Right renal pelvis (tissue), 4 donors: ENCODE results near the gene XK. TPM values are rescaled to one million over a fixed set of nuclear protein-coding genes. Genes with fewer than 3 reads are reported as not detected.
"Not testable (repeated sequence)": the region's sequence is repeated elsewhere in the genome, so short reads cannot be mapped to it uniquely, and the experiment has no call there.

Experiments
- DNase-seq, 4 donors: peaks; one replicate each; pipeline ENCODE4 v3.0.0-alpha.2; 2013; ENCODE audit warnings: low read depth in 4 of 4, low spot score in 3 of 4, missing footprints in 1 of 4
- polyA plus RNA-seq, 4 donors: library from polyadenylated mRNA; unstranded; fragments of 120-200 nt; gene quantifications; one replicate each; pipeline ENCODE4 v1.2.1, GENCODE V29; 2013; ENCODE audit not compliant: insufficient read length in 4 of 4

XK gene, protein sequence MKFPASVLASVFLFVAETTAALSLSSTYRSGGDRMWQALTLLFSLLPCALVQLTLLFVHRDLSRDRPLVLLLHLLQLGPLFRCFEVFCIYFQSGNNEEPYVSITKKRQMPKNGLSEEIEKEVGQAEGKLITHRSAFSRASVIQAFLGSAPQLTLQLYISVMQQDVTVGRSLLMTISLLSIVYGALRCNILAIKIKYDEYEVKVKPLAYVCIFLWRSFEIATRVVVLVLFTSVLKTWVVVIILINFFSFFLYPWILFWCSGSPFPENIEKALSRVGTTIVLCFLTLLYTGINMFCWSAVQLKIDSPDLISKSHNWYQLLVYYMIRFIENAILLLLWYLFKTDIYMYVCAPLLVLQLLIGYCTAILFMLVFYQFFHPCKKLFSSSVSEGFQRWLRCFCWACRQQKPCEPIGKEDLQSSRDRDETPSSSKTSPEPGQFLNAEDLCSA
- 1 to 10 TPM; 1.2 to 1.6 (median 1.3) TPM for polyA plus RNA-seq

DNA sequence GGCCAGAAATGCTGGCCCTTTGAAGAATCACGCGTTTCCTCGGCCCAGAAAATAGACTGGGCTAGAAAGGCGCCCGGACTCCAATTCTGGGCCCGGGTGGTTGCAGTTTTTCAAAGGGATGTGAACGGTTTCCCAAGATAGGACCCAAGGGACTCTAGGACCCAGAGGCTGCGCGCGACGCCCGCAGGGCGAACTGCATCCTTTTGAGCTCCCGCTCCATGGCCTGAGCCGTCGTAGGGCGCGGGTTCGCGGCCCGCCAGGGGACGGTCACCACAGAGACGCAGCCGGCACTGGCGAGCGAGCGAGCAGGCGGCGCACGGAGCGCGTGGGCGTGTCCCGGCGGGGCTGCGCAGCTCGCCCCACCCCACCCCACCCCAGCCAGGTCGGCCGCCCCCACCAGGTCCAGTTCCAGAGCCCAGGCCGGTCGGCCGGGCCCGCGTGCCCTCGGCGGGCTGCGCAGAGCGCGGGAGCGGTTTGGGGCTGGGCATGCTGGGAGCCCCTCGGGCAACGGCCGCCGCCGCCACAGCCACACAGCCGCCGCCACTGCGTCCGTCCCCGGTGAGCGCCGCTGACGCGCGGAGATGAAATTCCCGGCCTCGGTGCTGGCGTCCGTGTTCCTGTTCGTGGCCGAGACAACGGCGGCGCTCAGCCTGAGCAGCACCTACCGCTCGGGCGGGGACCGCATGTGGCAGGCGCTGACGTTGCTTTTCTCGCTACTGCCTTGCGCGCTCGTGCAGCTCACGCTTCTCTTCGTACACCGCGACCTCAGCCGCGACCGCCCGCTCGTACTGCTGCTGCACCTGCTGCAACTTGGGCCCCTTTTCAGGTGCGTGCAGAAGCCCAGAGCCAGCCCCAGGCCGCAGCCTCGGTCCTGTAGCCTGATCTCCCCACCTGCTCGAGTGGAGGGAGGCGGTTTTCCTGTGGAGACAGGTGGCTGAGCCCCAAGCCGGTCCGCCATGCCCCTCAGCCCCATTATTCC is at the start of gene XK:
Gene XK (plus strand): TSS at position 411 of the 979 bp plus-strand sequence. CDS start 171 bp downstream, at position 582.
- DNase-seq: no peak

DNA sequence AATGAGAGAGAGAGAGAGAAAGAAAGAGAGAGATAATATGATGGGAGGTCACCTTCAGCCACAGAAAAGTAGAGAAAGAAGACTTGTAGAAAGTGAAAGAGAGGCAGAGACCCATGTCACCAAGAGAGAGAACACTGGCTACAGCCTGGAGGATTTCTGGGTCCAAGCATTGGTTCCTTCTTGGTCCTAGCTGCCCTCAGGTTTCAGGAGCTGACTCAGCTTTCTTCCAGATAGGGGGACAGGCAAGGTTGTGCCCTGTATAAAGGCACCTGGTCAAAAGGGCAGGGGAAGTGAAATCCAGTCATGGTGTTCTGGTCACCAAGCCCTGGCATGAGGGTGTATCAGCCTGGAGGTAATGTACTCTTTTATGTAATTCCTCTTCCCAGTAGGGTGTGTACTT is 47.5 kb upstream of the XK start:
- no peak for DNase-seq

DNA sequence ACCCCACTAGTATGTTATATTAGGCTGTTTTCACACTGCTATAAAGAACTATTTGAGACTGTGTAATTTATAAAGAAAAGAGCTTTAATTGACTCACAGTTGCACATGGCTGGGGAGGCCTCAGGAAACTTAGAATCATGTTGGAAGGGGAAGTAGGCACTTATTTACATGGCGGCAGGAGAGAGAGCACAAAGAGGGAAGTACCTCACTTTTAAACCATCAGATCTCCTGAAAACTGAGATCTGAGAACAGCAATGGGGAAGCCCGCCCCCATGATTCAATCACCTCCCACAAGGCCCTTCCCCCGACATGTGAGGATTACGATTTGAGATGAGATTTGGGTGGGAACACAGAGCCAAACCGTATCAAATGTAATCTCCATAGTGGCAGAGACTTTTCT is 45.4 kb upstream of the XK start:
- no peak for DNase-seq

DNA sequence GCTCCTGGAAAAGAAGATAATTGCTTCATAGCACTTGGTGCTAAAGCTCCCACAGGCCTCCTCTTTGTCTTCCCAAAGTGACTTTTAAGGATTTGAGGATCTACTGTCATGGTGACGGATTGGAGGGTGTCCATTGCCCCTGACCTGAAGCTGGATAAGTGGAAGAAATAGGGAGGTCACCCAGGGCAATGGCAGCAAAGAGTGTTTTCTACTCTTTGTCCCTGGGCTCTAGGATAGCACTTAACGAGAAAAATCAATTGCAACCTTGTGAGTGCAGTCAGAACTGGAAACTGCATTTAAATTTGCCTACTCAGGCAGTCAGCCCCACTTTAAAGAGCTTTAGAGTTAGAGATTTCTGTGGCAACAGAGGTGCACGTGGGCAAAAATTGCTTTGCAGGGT is 43.7 kb upstream of the XK start:
- DNase-seq: no peak

DNA sequence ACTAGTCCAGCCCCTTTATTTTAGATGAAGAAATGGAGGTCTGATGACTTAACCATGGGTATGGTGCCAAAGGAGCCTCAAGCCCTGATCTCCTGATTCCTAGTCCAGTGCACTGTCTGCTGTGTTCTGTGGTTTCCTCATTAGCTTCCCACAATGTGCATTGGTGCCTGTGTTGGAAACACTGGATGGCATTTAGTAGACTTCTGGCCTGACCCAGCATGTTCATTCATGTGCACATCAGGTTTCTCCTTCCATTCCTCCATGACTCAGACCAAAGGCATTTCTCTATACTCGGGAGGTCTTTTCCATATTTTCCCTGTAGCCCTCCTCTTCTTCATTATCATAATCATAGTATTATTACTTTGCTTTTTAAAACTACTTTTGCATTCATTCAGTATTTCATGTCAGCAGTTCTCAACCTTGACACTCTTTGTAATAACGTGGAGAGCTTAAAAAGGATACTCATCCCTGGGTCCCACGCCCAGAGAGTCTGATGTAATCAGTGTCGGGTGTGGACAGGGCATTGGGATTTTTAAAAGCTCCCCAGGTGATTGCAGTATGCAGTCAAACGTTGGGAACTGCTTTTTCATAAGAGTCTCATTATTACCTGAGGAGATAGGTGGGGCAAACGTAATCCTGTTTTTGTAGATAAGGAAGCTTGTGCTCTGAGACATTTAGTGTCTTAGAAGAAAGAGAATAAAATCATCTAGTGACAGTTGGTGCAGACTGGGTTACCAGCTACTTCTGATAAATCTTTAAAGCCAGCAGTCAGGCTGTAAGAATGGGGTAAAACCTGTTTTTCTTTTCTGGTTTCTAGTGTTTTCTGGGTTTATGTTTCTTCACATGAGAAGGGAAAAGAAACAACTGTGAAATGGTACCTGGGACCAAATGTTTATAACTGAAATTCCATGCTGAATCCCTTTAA is 40.9 kb upstream of the XK start:
- no peak for DNase-seq

DNA sequence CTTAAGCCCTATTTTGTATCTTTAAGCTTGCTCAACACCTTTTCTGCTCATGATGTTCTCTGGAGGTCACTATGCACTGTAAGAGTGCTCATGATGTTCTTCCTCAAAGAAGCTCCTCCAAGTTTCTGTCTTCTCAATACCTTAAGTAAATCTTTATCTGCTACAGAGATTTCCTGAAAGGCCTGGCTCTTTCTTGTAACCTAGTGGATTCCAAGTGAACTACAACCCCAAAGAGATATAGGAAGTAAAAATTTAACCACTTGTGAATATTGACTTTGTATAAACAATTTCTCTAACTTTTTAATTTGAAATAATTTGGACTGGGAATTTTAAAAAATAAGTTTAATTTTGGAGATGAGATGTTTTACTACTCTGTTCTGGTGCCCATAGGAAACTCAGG is 39.3 kb upstream of the XK start:
- no peak for DNase-seq

DNA sequence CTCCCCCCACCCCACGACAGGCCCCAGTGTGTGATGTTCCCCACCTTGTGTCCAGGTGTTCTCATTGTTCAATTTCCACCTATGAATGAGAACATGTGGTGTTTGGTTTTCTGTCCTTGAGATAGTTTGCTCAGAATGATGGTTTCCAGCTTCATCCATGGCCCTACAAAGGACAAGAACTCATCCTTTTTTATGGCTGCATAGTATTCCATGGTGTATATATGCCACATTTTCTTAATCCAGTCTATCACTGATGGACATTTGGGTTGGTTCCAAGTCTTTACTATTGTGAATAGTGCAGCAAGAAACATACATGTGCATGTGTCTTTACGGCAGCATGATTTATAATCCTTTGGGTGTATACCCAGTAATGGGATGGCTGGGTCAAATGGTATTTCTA is 34.7 kb upstream of the XK start:
- not testable (repeated sequence) for DNase-seq

DNA sequence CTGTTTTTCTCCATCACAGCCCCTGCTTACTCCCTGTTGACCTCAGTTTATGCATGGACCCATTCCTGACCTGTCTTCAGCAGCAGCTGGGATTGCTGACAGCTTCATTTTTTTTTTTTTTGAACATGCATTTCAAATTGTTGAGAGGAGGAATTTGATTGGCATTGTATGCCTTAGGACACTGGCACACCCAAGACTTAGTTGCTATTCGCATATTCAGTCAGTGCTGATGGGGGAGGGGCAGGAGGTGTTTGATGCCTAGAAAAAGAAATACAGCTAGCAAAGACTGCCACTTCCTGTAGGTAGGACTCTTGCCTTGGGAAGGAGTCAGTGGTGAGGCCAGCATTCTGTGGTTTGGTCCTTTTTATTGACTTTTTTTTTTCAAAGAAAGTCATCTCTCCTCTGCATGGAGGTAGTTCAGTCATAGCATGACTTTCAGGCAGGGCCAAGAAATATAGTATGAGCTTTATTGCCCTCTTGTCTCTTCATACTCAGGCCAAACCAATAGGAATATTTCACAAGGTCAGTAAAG is 33.6 kb upstream of the XK start:
- no peak for DNase-seq

DNA sequence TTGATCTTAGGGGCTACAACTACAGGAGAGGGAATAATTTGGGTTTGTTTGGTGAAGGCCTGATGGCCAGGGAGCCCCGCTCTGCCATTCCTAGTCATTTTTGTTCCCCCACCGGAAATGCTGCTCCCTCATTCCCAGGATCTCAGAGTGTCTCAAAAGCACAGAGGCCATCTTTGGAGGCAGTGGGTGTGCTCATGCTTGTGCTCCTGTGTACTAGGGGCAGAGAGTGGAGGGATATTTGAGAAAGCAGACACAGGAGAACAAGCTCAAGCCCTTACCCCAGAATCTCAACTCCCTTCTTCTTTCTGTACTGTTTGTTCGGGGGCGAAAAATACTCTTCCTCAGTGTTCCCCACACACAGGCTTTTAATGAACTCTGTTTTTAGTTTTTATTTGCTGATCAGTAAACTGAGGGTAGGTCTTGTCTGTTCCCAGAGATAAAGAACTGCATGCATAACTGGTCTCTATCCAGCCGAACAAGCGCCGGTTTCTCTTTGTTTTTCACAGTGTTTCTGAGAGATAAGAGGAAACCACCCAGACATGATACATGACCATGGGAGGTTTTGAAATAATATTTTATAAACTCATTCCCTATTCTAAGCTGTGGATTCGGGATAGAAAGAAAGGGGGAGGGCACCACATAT is 32.9 kb upstream of the XK start:
- DNase-seq: no peak

DNA sequence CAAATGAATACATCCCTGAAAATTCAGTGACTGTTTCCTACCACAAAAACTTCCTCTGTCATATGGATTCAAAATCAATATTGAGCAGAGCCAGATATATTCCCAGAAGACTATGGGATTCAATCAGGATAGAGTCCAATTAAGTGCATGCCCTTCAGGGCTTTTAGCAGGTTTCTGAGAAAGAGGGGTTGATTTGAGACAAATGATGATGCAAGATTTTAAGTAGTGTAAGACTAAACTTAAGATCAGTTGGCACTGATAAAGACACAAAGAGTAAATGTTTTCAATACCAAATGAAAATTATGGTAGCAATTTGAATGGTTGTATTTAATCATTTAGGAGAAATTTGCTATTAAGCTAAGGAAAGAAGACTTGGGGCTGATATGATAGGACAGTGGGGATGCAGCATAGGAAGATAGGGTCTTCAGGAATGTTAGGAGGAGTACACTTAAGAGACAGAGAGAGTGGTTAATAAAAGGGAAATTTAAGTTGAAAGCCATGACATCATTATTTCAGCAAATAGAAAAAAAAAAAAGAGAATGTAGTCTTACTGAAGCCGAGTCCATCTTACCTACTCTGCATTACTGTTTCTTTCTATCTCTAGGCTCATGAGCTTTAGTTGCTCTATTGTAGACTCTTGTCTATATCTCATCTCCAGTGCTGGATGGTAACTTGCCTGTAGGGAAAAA is 32.0 kb upstream of the XK start:
- DNase-seq: no peak

DNA sequence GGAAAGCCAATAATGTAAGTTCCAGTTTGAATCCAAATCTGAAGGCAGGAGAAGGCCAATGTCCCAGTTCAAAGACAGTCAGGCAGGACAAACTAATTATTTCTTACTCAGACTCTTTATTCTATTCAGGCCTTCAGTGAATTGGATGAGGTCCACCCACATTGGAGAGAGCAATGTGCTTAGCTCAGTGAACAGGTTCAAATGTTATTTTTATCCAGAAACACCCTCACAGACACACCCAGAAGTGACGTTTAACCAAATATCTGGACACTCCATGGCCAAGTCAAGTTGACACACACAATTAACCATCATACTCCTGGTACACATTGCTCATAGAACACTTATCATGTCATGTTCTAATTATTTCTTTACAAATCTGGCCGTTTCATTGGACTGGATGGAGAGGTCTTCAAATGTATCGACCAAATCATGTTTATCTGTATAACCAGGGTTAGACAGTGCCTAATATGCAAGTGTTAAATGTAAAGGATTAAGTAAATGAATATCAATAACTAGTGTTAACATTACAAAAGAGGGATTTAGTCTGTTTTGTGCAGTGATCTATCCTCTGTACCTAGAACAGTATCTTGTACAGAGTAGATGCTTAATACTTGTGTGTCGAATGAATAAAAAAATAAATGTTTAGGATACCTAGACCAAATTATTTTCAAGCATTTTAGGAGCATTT is 27.1 kb upstream of the XK start:
- no peak for DNase-seq

DNA sequence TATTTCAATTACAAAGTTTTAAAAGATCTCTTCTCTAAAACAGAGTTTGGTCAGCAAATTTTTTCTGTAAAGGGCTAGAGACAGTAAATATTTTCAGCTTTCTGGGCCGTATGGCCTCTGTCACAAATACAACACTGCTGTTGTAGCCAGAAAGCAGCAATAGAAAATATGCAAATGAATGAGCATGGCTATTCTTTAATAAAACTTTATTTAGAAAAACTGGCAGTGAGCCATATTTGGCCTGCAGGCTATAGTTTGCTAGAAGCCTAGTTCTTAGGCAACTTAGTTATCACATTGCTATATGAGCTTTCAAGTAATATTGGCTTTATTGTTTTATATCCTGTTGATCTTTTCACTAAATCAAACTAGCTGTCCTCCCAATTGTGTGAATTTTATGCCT is 26.5 kb upstream of the XK start:
- DNase-seq: no peak

DNA sequence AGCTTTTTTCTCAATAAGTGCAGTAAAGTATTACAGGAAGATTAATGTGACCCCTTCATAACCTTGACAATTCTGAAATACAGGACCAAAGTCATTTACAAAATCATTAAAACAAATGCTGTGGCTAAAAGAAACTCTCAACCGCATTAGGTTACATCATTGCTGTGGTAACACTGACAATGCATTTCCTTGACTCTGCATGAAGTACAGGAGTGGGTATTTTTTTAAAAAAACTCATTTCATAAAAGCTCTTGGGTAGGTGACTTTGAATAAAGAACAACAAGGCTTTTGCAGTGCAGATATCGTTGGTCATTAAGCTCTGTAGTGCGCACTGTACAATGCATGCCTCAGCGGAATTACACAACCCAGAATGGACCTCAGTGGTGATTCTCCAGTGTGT is 23.4 kb upstream of the XK start:
- DNase-seq: no peak

DNA sequence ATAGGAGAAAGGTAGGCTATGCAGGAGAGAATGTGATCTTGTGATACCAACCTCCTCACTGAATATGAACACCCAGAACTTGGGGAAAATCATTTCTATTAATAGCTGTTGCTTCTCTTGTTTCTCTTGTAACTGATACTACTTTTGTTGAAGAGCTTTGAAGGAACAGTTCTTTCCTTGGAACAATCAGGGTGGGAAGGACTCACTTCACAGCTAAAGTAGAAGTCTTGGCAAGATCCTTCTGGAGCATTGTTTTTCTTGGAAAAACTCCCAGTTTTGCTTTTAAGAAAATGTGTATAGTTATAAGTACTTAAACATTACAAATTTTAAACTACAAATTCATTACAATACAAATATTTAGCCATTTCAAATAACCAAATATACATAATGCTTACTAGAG is 19.1 kb upstream of the XK start:
- no peak for DNase-seq

DNA sequence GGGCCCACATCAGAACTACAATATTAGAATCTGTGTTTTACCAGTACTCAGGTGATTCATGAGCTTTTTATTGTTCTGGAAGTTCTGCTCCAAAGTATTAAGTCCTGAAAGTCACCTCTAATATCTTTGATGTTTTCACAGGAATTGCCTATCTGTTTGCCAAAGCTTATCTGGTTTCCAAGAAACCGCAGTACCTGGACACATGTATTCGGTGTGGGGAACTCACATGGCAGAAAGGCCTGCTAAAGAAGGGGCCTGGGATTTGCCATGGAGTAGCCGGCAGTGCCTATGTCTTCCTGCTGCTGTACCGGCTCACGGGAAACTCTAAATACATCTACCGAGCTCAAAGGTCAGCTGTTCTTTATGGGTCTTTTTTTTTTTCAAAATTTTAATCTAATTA is 18.4 kb upstream of the XK start:
- no peak for DNase-seq

DNA sequence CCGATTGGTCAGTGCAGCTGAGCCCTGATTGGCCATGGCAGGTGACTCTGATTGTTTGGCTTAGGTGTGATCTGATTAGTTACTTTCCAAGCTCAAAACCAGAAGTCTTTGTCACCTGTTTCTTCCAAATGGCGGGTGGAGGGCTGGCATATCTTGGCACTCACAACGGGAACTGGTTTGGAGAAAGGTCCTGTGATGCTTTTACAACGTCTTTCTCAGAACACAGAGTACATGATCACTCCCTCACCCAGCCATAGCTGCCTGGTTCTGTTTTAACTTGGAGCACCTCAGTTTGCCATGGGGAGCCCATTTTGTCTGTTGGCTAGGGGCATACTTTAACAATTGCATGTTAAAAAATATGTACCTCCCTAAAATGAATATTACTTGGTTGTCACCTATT is 13.0 kb upstream of the XK start:
- DNase-seq: no peak

DNA sequence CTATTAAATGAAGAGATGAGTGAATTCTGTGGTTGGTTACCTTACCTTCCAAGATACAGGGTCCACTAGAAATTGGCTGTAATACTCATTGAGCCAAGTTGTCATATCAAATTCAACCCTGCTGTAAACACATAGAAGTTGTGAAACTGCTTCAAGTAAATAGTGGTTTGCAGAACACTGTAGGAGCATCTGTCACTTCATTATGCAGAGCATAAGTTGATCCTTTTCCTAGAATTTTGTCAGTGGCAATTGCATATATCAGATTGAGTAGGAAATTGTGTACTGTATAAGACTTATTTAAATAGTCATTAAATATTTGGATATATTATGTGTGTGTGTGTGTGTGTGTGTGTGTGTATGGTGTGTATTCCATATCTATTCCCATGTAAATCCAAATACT is 8.8 kb upstream of the XK start:
- DNase-seq: no peak

DNA sequence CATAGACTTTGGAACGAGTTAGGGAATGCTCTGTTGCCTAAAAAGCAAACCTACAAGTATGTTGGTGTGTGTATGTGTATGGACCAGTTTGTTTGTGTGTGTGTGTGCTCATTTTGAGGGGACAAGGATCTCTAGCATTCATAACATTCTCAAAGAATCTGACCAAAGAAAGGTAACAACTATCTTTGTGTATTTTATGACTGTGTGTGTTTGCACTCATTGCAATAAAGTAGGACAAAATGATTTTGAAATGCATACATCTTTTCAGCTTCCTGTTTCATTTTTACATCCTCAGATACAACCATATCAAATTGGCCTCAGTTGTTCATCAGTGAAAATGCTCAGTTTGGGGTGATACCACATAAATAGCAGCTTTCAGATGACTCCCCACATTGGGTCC is 8.3 kb upstream of the XK start:
- no peak for DNase-seq

DNA sequence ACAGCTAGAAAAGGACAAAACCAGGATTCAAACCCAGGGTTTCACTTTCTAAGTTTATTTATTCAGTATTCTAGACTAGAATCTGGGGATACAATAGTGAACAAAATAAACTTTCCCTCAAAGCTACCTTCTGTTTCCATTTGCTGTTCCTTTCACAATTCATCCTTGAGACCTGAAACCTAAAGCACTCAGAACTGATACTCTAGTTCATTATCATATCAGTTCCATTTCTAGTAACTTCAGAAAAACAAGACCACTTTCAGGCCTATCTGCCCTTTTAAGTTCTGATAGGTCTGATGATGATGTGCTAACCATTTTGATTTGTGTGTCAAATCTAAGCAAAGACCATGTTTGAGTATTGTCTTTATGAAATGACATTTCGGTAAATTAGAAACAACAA is 7.8 kb upstream of the XK start:
- no peak for DNase-seq
